ENCODE data around the gene GCM1. TPM values are rescaled to one million over a fixed set of nuclear protein-coding genes. Genes with fewer than 3 reads are reported as not detected.
A peak's percentile ranks its signal among the peaks of the same experiment; 100 is the strongest.

Gene GCM1
- total RNA-seq, 1 experiment from 2014 or later = 0.23 TPM

- peak; percentile 50 for DNase-seq (ENCODE audit: low read depth)
These were observed 41.5 kb downstream of the GCM1 start for GRCh38 chr6:53107091-53107490.

DNA sequence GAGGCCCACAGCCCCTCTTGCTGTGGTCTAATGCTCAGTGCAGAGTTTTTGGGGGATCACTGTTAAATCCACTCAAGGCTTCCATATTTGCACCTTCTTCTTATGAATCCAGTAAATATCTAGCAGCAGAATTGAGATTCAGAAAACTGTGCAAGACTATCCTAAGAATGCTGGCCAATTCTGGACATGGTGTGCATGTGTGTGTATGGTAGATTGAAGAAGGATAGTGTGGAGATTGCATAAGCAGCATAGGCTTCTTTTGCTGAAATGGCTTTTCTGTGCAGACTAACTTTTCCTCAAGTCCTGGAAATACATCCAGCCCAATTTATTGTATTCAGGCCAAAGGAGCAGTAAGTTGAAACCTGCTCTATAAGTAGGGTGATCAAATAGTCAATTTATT lies 43.7 kb downstream of the GCM1 start:
- no peak for DNase-seq (ENCODE audit: low read depth)

DNA sequence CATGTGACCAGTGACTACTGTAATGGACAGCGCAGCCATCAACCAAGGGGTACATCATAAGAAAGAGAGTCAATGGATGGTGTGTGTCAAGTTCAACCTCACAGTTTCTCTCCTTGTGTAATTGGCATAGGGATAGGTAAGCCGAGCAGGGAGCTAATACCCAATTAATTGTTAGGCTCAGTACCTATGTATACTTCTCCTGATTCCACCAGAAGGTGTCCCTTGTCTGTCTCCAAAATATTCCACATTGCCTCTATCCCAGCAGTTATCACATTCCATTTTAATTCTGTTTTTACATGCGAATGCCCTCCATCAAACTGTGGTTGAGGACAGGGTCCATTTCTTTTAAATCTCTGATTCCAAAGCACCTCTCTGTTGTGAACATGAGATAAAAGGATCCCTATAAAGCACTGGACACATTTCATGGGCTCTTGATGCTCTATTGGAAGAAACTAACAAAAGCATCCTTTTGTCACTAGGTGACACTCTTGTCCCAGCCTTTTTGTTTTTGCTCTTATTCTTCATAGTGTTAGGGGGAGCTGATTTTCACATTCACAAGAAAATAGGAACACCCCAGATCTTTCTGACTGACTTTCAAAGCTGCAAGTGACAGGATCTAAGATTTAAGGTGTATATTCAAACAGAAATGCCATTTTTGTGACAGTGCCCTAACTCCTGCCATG lies 44.5 kb downstream of the GCM1 start:
- no peak for DNase-seq (ENCODE audit: low read depth)

- no peak for DNase-seq (ENCODE audit: low read depth)
These were observed 47.6 kb downstream of the GCM1 start for GRCh38 chr6:53101006-53101405.

DNA sequence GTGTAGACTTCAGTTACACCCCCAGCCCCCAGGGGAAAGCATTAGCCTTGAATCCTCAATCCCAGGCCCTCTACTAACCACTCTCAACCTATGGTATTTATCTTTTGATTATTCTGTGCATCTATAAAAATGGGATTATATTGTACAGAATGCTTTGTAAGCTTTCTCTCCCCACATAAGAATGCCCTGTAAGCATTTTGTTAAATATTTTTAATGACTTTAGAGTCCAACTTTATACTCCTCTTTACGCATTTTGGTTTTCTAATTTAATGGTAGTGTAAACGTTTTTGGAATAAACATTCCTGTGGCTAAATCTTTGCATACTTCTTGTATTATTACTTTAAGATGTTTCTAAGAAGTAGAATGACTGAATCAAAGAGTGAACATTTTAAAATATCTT lies 48.1 kb downstream of the GCM1 start:
- DNase-seq (ENCODE audit: low read depth) = no peak

GRCh38 chr6:53095716-53096115 lies 52.9 kb downstream of the GCM1 start:
- no peak for DNase-seq (ENCODE audit: low read depth)

DNA sequence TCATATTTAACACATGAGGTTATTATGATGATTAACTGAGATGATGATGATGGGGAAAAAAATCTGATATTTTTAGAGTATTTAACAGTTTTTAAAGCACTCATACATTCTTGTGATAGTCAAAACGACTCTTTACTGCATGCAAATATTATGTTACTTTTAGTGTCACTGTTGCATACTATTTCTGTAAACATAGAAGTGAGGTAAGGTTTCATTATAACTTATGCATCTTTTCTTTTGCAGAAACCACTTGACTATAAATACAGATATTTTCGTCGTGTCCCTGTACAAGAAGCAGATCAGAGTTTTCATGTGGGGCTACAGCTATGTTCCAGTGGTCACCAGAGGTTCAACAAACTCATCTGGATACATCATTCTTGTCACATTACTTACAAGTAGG lies 53.4 kb downstream of the GCM1 start:
- no peak for DNase-seq (ENCODE audit: low read depth)

- peak; percentile 34 for DNase-seq (ENCODE audit: low read depth)
These were observed 58.1 kb downstream of the GCM1 start for GRCh38 chr6:53090576-53090975.

GRCh38 chr6:53089948-53090347 lies 58.7 kb downstream of the GCM1 start:
- no peak for DNase-seq (ENCODE audit: low read depth)

DNA sequence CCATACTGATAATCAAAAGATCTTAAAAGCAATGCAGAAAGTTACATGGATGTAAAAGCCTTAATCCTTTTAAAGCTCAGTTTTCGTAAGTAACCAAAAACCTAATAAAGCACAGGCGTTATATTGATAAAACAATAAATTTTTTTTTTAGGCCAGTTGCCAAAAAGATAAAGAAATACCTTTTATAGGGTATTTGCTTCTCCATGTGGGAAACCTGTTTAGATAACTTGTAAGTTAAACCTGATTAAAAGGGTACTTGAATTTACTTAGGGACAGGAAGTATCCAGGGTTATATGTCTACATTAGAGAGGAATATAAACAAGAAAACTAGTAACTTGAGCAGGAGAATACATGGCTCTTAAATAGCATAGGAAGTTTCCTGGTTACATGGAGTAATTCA lies 62.3 kb downstream of the GCM1 start:
- DNase-seq (ENCODE audit: low read depth) = no peak

DNA sequence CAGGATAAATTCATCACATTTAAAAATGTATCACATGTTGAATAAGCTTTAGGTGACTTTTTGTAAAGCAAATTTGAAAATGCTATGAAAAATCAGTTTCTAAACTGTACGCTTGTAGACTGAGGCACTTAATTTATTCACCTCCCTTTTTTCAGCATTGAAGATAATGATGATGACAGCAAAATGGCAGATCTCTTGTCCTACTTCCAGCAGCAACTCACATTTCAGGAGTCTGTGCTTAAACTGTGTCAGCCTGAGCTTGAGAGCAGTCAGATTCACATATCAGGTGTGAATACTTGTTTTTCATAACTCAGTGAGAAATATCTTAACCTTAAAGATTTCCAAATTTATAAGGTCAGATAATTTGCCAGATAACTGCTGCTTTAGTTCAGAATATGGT lies 67.8 kb downstream of the GCM1 start:
- DNase-seq (ENCODE audit: low read depth) = no peak

Other genes starting within 250 kb of the GCM1 start
- not detected in 2 replicates for gene GSTA3, start 239.1 kb downstream of the GCM1 start, total RNA-seq (2014; rRNA removed; shearing (Covaris generic))
- gene GSTA4, start 153.6 kb downstream of the GCM1 start, total RNA-seq (2014; rRNA removed; shearing (Covaris generic)) = 15.5 and 17.4 TPM in 2 replicates
- gene CILK1, start 87.0 kb downstream of the GCM1 start, total RNA-seq (2014; rRNA removed; shearing (Covaris generic)) = 10.0 and 11.0 TPM in 2 replicates
- 74.7 and 90.8 TPM in 2 replicates for gene FBXO9, start 83.4 kb downstream of the GCM1 start, total RNA-seq (2014; rRNA removed; shearing (Covaris generic))
- gene ELOVL5, start 200.1 kb upstream of the GCM1 start, total RNA-seq (2014; rRNA removed; shearing (Covaris generic)) = 52.6 and 83.2 TPM in 2 replicates

Data from Daoy (cell line).